Panc1 (cell line): Measurements from ENCODE around the gene MSTN.

Source experiments
- CTCF ChIP-seq: fragments of 450-650 bp; IDR thresholded peaks from 2 replicates; pipeline ENCODE4 v1.5.1; 2017; ENCODE audit warnings: mild to moderate bottlenecking
- TF ChIP-seq, protein P1 (sequence below), 2 experiments: IDR thresholded peaks; 2 replicates each; pipeline ENCODE4 v1.6.1; 2011 to 2012; ENCODE audit warnings: low read depth in 2 of 2, control low read depth in 1 of 2, low read length in 1 of 2, mild to moderate bottlenecking in 1 of 2, moderate library complexity in 1 of 2; ENCODE audit not compliant: insufficient read depth in 1 of 2

DNA sequence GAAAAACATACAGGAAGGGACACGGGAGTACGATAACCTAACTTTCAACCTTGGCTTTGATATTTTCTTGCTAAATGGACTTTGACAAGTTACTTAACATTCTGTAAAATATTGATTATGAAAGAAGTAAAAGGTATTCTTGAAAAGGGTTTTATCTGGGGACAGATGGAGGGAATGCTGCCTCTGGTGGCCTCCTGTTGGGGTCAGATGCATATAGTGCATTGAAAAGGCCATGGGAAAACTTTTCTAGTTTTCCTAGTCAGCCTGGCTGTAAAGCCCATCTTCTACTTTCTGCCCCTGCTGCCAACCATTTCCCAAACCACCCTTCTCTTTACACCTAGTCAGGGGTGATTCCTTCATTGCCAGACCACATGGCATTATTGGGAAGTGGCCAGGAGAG is 22.2 kb upstream of the MSTN start:
- TF ChIP-seq CTCF = peak; percentile 11; the same call in 1 of the 2 replicates
- TF ChIP-seq, protein P1, sequence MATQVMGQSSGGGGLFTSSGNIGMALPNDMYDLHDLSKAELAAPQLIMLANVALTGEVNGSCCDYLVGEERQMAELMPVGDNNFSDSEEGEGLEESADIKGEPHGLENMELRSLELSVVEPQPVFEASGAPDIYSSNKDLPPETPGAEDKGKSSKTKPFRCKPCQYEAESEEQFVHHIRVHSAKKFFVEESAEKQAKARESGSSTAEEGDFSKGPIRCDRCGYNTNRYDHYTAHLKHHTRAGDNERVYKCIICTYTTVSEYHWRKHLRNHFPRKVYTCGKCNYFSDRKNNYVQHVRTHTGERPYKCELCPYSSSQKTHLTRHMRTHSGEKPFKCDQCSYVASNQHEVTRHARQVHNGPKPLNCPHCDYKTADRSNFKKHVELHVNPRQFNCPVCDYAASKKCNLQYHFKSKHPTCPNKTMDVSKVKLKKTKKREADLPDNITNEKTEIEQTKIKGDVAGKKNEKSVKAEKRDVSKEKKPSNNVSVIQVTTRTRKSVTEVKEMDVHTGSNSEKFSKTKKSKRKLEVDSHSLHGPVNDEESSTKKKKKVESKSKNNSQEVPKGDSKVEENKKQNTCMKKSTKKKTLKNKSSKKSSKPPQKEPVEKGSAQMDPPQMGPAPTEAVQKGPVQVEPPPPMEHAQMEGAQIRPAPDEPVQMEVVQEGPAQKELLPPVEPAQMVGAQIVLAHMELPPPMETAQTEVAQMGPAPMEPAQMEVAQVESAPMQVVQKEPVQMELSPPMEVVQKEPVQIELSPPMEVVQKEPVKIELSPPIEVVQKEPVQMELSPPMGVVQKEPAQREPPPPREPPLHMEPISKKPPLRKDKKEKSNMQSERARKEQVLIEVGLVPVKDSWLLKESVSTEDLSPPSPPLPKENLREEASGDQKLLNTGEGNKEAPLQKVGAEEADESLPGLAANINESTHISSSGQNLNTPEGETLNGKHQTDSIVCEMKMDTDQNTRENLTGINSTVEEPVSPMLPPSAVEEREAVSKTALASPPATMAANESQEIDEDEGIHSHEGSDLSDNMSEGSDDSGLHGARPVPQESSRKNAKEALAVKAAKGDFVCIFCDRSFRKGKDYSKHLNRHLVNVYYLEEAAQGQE (IDR thresholded peaks at IDR 0.05; ENCODE audit: insufficient read depth in 1 of 2, low read depth in 2 of 2, low read length in 1 of 2) = no peak
